Mesenchymal stem cell (in vitro differentiated cells and primary cell): ENCODE measurements around the gene ATP13A4.

Source experiments
- DNase-seq: peaks from one replicate; pipeline ENCODE4 v3.0.0-alpha.2; 2013
- H2AFZ ChIP-seq: one replicate; pipeline ENCODE4 v1.6.1; 2013; ENCODE audit warnings: low read depth, mild to moderate bottlenecking, control low read depth, inconsistent platforms, low read length, moderate library complexity
- H2AK5ac ChIP-seq: 2 replicates; pipeline ENCODE4 v1.6.1; 2013; ENCODE audit warnings: low read length, moderate library complexity, mild to moderate bottlenecking, inconsistent platforms; ENCODE audit not compliant: severe bottlenecking
- H2BK120ac ChIP-seq: one replicate; pipeline ENCODE4 v1.6.1; 2013; ENCODE audit warnings: low read depth, mild to moderate bottlenecking, inconsistent platforms, low read length, moderate library complexity
- H2BK12ac ChIP-seq, 2 experiments: one replicate each; pipeline ENCODE4 v1.6.1; 2013; ENCODE audit warnings: inconsistent platforms in 2 of 2, low read length in 2 of 2, mild to moderate bottlenecking in 2 of 2, moderate library complexity in 2 of 2, control low read depth in 1 of 2
- H2BK15ac ChIP-seq: one replicate; pipeline ENCODE4 v1.6.1; 2013; ENCODE audit warnings: mild to moderate bottlenecking, low read depth, inconsistent platforms; ENCODE audit not compliant: poor library complexity, severe bottlenecking
- H2BK5ac ChIP-seq: 2 replicates; pipeline ENCODE4 v1.6.1; 2013; ENCODE audit warnings: low read depth, mild to moderate bottlenecking, low read length, control low read depth, inconsistent platforms; ENCODE audit not compliant: poor library complexity, severe bottlenecking
- H3K14ac ChIP-seq, 2 experiments: one replicate each; pipeline ENCODE4 v1.6.1; 2013; ENCODE audit warnings: inconsistent platforms in 2 of 2, low read length in 2 of 2, control low read depth in 1 of 2, mild to moderate bottlenecking in 1 of 2, moderate library complexity in 1 of 2
- H3K18ac ChIP-seq, 2 experiments: one replicate each; pipeline ENCODE4 v1.6.1; 2013; ENCODE audit warnings: inconsistent platforms in 2 of 2, low read length in 2 of 2, control low read depth in 1 of 2, low read depth in 1 of 2, mild to moderate bottlenecking in 1 of 2
- H3K23ac ChIP-seq, 2 experiments: one replicate each; pipeline ENCODE4 v1.6.1; 2013; ENCODE audit warnings: inconsistent platforms in 2 of 2, low read length in 2 of 2, mild to moderate bottlenecking in 2 of 2, moderate library complexity in 2 of 2, control low read depth in 1 of 2
- H3K27ac ChIP-seq: 2 replicates; pipeline ENCODE4 v1.5.1; 2013; ENCODE audit warnings: mild to moderate bottlenecking, moderate library complexity, low read length, control low read depth, inconsistent platforms; ENCODE audit not compliant: poor library complexity, severe bottlenecking
- H3K27me3 ChIP-seq, 2 experiments: 2 replicates each; pipeline versions ENCODE4 v1.6.1 to v1.7.0; 2013; ENCODE audit warnings: low read length in 2 of 2, mild to moderate bottlenecking in 2 of 2, moderate library complexity in 2 of 2, control low read depth in 1 of 2, inconsistent platforms in 1 of 2; ENCODE audit not compliant: control insufficient read depth in 1 of 2, insufficient read depth in 1 of 2
- H3K36me3 ChIP-seq, 2 experiments: 2 replicates each; pipeline versions ENCODE4 v1.6.1 to v1.7.0; 2013; ENCODE audit warnings: low read length in 2 of 2, control low read depth in 1 of 2, inconsistent platforms in 1 of 2, low read depth in 1 of 2, mild to moderate bottlenecking in 1 of 2; ENCODE audit not compliant: insufficient read depth in 2 of 2, control insufficient read depth in 1 of 2
- H3K4ac ChIP-seq, 2 experiments: one replicate each; pipeline ENCODE4 v1.6.1; 2013; ENCODE audit warnings: inconsistent platforms in 2 of 2, low read length in 2 of 2, mild to moderate bottlenecking in 2 of 2, moderate library complexity in 2 of 2, control low read depth in 1 of 2, low read depth in 1 of 2
- H3K4me1 ChIP-seq: 2 replicates; pipeline ENCODE4 v1.6.1; 2013; ENCODE audit warnings: low read depth, low read length, control low read depth; ENCODE audit not compliant: control insufficient read depth, insufficient read depth
- H3K4me2 ChIP-seq: 2 replicates; pipeline ENCODE4 v1.6.1; 2013; ENCODE audit warnings: low read length, mild to moderate bottlenecking, inconsistent platforms; ENCODE audit not compliant: poor library complexity, severe bottlenecking
- H3K4me3 ChIP-seq, 2 experiments: 2 replicates each; pipeline versions ENCODE4 v1.5.1 to v1.7.0; 2013; ENCODE audit warnings: low read length in 2 of 2, mild to moderate bottlenecking in 2 of 2, control low read depth in 1 of 2, low read depth in 1 of 2; ENCODE audit not compliant: insufficient read depth in 1 of 2
- H3K79me1 ChIP-seq: replicated peaks from 2 replicates; pipeline ENCODE4 v1.6.1; 2013; ENCODE audit warnings: mild to moderate bottlenecking, control low read depth, low read length, inconsistent platforms; ENCODE audit not compliant: poor library complexity, severe bottlenecking
- H3K9ac ChIP-seq: 2 replicates; pipeline ENCODE4 v1.7.0; 2013; ENCODE audit warnings: mild to moderate bottlenecking, low read length, moderate library complexity
- H3K9me3 ChIP-seq: 2 replicates; pipeline ENCODE4 v1.7.0; 2013; ENCODE audit warnings: mild to moderate bottlenecking, low read length; ENCODE audit not compliant: control insufficient read depth
- H4K8ac ChIP-seq: one replicate; pipeline ENCODE4 v1.6.1; 2013; ENCODE audit warnings: inconsistent platforms, mild to moderate bottlenecking, low read length, moderate library complexity
- H4K91ac ChIP-seq: one replicate; pipeline ENCODE4 v1.6.1; 2013; ENCODE audit warnings: mild to moderate bottlenecking, low read length, inconsistent platforms
- WGBS: methylation state at CpG from one replicate; pipeline ENCODE4 v1.1.7; 2013; ENCODE audit warnings: mixed read lengths; 5-methylcytosine and 5-hydroxymethylcytosine counted together

The ATP13A4 gene

GRCh38 chr3:193465992-193466608, 88.6 kb downstream of the ATP13A4 start:
- no peak for DNase-seq
- Histone ChIP-seq H3K27me3 (no peaks in the 10 kb centered on the region), H3K9me3 (no peaks in the 10 kb centered on the region), H2BK120ac (no peak overlapping the region), H4K91ac (no peak overlapping the region), H2BK12ac (no peak overlapping the region), H3K4me3 (no peak overlapping the region), H2BK5ac (no peak overlapping the region), H3K4me2 (no peak overlapping the region), H3K18ac (no peak overlapping the region), H4K8ac (no peak overlapping the region), H3K14ac (no peak overlapping the region), H2AK5ac (no peak overlapping the region), H3K27ac (no peak overlapping the region), H3K36me3 (no peaks in the 10 kb centered on the region), H3K23ac (no peak overlapping the region), H3K4me1 (no peaks in the 10 kb centered on the region), H3K4ac (no peak overlapping the region), H3K79me1 (no peaks in the 10 kb centered on the region), H2BK15ac (no peak overlapping the region), H2AFZ (no peak overlapping the region), H3K9ac (no peak overlapping the region)
- 93% methylated on average over 6 of the region's 6 CpGs for WGBS

GRCh38 chr3:193464889-193465288, 89.8 kb downstream of the ATP13A4 start:
- no peak overlapping the region for H3K14ac ChIP-seq
- no peak overlapping the region for H3K23ac ChIP-seq
- H3K36me3 ChIP-seq: no peaks in the 10 kb centered on the region
- no peak overlapping the region for H2BK5ac ChIP-seq
- no peak for DNase-seq
- H3K9ac ChIP-seq: no peak overlapping the region
- H3K79me1 ChIP-seq: no peaks in the 10 kb centered on the region
- 88% methylated on average over 8 of the region's 8 CpGs for WGBS
- no peaks in the 10 kb centered on the region for H3K4me1 ChIP-seq
- no peak overlapping the region for H3K4me3 ChIP-seq
- H3K27ac ChIP-seq: no peak overlapping the region
- H3K4ac ChIP-seq: no peak overlapping the region
- no peak overlapping the region for H2BK120ac ChIP-seq
- H2AFZ ChIP-seq: no peak overlapping the region
- H3K18ac ChIP-seq: no peak overlapping the region
- no peak overlapping the region for H2BK15ac ChIP-seq
- H3K4me2 ChIP-seq: no peak overlapping the region
- no peaks in the 10 kb centered on the region for H3K9me3 ChIP-seq
- no peak overlapping the region for H2BK12ac ChIP-seq
- no peak overlapping the region for H2AK5ac ChIP-seq
- H4K8ac ChIP-seq: no peak overlapping the region
- no peaks in the 10 kb centered on the region for H3K27me3 ChIP-seq
- H4K91ac ChIP-seq: no peak overlapping the region

GRCh38 chr3:193457526-193457925, 97.2 kb downstream of the ATP13A4 start:
- Histone ChIP-seq H3K27me3 (peaks cover 0 to 4% of the 10 kb centered on the region in 2 experiments), H3K4ac (no peak overlapping the region), H3K79me1 (no peaks in the 10 kb centered on the region), H2AFZ (no peak overlapping the region), H3K23ac (no peak overlapping the region), H2BK5ac (no peak overlapping the region), H3K4me2 (no peak overlapping the region), H4K91ac (no peak overlapping the region), H3K14ac (no peak overlapping the region), H3K18ac (no peak overlapping the region), H3K27ac (no peak overlapping the region), H3K9ac (no peak overlapping the region), H3K4me3 (no peak overlapping the region), H3K4me1 (no peaks in the 10 kb centered on the region), H3K36me3 (no peaks in the 10 kb centered on the region), H3K9me3 (no peaks in the 10 kb centered on the region), H2BK120ac (no peak overlapping the region), H2AK5ac (no peak overlapping the region), H2BK12ac (no peak overlapping the region), H2BK15ac (no peak overlapping the region), H4K8ac (no peak overlapping the region)
- 90% methylated on average over 3 of the region's 4 CpGs for WGBS
- no peak for DNase-seq

GRCh38 chr3:193452338-193452737, 102.4 kb downstream of the ATP13A4 start:
- Histone ChIP-seq H3K4me3 (no peak overlapping the region), H3K79me1 (no peaks in the 10 kb centered on the region), H3K4ac (no peak overlapping the region), H3K9ac (no peak overlapping the region), H2BK12ac (no peak overlapping the region), H3K36me3 (no peaks in the 10 kb centered on the region), H3K27me3 (no peaks in the 10 kb centered on the region), H3K14ac (no peak overlapping the region), H2AFZ (no peak overlapping the region), H2BK5ac (no peak overlapping the region), H4K8ac (no peak overlapping the region), H3K27ac (no peak overlapping the region), H3K23ac (no peak overlapping the region), H4K91ac (no peak overlapping the region), H3K4me1 (no peaks in the 10 kb centered on the region), H3K18ac (no peak overlapping the region), H3K9me3 (no peaks in the 10 kb centered on the region), H2AK5ac (no peak overlapping the region), H2BK15ac (no peak overlapping the region), H2BK120ac (no peak overlapping the region), H3K4me2 (no peak overlapping the region)
- no peak for DNase-seq
